Measurements from ENCODE around the gene OBSCN. TPM values are rescaled to one million over a fixed set of nuclear protein-coding genes. Genes with fewer than 3 reads are reported as not detected.

The OBSCN gene
- total RNA-seq, 1 experiment from 2014 or later: 0.24 TPM

DNA sequence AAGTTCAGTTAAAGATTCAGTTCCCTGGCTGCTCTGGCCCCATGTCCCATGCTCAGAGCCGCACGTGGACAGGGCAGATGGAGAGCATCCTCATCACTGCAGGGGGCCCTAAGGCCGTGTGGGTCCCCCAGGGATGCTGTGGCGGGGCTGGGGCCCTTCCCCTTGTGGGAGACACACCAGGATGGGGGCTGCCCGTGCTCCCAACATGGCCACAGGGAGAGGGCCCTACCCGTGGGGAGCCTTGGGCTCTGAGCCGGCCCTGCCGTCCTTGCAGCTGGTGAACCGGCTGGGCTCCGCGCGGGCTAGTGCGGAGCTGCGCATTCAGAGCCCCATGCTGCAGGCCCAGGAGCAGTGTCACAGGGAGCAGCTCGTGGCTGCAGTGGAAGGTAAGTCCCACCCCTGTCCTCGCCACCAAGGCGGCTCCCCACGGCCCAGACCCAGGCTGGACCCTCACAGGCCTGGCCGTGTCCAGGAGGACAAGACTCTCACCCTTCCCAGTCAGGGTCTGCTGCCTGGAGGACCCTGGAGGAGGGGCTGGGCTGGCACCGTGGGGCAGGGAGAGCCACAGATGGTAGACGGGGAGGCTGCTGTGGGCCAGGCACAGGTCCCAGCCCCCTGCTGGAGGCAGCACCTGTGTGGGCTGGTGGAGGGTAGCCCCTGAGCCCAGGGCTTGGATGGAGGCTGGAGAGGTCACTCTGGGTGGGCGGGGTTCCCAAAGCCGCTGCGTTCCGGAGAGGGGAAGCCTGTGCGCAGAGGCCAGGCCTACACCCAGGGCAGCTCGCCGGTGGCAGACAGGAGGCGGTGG is 145.0 kb downstream of the OBSCN start:
- no peak for DNase-seq (ENCODE audit: low read depth)

DNA sequence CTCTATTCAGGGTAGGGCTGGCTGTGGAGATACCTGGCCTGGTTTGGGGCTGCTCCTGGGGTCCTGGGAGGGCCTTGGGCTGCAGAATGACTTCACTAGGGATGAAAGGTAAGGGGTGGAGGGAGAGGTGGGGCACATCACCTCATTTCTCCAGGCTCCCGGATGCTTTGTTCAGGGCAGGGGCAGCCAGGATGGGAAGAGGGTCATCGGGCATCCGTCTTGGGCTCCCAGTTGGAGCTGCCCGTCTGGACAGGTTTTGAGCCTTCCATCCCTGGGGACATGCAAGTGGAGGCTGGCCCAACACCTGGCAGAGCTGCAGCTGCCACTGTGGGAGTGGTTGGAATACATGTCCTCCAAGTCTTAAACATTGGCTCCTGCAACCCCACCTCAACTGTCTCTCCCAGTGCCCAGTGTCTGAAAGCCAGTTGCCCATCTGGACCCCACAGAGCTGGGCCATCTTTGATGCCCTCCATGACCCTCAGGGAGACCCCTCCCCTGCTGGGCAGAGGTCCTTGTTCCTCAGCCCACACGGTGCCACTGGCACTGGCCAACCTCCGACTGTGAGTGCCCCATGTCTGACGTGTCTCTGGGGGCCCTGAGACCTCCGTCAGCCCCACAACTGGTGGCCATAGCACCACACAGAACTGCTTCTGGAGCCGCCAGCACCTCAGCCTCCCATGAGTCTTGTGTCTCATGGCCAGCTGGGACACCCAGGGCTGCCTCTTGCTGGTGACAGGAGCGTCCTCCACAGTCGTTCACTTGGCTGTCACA is 145.9 kb downstream of the OBSCN start:
- DNase-seq (ENCODE audit: low read depth): no peak

DNA sequence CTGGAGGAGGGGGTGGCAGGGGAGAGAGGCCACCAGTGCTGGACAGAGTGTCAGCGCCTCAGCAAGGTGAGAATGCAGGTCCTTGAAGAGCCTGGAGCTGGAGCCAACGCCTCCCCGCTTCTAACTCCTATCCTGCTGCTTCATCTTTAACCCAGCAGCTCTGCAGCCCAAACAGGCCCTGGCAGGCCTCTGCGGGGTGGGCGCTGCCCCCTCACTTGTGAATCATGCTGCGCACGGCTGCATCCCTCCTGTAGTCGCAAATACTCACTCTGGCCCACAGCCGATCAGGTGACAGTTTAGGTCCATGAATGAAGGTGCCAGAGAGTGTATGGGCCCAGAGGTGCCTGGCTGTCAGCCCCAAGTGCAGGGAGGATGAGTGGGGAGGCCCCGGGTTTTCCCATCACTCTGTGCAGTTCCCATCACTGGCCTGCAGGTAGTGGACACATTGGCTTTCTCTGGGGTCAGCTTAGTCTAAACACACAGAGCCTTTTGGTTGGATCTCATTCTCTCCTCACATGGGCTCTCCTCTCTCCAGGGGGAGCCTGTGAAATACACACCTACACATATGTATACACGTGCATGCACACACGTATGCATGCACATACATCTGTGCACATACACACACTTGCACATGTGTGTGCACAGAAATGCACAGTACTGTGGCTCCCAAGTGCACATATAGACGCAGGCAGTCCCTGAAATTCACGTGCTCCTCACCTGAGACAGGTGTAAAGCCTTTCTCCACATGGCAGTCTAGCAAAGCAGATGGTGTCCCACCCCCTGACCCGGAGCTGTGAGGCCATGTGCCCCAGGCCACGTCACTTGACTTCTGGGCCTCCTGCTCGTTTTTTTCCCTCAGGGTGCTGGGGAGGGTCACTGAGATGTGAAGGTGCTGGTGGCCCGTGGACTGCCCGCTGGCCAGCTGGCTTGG is 146.8 kb downstream of the OBSCN start:
- DNase-seq (ENCODE audit: low read depth): no peak

DNA sequence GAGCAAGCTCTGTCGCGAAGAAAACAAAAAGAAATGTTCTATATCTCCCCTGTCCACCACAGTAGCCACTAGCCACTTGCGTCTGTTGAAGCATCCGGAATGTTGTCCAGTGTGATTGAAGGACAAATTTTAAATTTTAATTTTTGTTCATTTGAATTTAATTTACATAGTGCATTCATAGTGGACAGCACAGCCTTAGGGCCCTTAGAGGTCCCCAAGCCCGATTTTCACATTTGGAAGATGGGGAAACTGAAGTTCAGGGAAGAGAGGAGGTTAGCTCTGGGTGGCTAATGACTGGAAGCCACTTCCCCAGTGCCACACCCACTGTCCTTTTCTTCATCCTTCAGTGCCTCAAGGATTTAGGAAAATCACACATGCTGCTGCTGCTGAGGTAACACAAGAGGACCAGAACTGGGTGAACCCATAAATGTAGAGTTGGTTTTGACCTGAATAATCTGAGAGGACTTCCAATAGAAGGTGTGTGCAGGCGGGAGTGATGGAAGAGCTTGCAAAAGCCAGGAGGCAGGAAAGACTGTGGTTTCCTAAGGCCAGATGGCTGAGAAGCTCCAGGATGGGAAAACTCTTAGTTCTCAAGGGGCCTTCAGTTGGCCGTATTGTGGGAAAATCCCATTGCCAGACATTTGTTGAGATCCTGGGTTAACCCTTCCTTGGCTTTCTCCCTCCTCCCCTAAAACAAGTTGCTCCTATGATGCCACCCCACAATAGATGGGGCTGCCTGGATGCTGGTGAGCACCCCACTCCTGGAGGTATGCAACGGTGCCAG is 149.2 kb downstream of the OBSCN start:
- DNase-seq (ENCODE audit: low read depth): no peak

DNA sequence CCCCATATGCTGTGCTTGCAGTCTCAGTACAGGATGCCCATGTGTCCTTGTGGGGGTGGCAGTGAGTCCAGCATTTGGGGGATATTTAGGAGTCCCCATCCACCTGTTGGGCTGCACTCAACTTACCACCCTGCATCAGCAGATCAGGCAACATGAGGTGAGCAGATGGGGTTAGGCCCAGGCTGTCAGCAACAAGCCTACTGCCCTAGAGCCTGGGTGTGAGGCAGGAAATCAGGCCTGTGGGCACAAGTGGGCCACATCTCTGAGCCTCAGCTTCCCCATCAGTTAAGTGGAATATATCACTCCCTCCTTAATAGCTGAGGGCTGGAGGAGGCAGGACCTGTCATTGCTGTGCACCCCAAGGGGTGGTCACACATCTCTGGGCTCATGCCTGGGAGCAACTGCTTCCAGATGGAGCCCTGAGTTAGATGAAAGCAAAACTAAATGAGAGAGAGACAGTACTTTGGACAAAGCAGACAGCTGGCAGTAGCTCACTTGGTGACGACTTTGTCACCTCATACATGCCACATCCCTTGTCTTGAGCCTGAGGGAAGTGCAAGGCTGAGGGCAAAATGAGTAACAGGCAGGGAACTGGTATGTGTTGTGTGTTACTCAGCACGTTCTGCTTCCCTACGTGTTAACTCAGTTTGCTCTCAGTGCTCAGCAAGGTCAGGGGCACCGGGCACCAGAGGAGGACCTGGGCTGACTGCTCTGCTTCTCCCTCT is 150.4 kb downstream of the OBSCN start:
- peak; percentile 10 for DNase-seq (ENCODE audit: low read depth)

DNA sequence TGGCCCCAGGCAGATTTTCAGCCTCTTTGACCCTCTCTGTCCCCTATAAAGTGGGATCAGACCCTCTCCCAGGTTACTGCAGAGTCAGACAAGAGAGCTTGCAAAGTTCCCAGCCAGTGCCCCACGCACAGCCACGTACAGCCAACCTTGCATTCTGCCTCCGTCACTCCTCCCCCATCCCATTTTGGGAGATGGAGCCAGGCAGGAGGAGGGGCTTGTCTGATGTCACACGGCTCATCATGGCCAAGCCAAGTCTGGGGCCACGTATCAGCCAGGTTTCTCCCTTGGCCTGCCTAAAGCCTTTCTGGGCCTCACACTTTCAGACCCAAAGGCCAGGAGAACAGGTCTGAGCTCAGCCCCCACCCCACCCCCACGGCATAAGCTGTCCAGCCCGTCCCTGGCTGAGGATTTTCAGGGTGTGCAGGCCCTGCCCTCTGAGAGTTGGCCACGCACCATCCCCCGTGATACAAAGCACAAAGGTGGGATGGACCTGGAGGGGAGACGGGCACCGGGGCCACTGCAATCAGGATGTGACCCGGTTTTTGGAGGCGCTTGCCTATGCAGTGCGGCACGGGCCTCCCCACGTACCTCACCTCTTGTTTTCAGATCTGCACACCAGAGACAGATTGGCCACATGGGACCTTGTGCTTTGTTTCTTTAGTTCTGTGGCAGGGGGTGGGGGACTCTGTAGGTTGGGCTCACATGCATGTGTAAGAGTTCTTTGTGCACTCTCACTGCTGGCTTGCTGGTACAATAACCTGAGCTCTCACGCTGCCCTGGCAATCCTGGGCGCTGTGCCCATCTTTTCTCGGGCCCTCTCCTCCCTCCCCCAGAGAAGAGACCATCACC is 151.1 kb downstream of the OBSCN start:
- no peak for DNase-seq (ENCODE audit: low read depth)

DNA sequence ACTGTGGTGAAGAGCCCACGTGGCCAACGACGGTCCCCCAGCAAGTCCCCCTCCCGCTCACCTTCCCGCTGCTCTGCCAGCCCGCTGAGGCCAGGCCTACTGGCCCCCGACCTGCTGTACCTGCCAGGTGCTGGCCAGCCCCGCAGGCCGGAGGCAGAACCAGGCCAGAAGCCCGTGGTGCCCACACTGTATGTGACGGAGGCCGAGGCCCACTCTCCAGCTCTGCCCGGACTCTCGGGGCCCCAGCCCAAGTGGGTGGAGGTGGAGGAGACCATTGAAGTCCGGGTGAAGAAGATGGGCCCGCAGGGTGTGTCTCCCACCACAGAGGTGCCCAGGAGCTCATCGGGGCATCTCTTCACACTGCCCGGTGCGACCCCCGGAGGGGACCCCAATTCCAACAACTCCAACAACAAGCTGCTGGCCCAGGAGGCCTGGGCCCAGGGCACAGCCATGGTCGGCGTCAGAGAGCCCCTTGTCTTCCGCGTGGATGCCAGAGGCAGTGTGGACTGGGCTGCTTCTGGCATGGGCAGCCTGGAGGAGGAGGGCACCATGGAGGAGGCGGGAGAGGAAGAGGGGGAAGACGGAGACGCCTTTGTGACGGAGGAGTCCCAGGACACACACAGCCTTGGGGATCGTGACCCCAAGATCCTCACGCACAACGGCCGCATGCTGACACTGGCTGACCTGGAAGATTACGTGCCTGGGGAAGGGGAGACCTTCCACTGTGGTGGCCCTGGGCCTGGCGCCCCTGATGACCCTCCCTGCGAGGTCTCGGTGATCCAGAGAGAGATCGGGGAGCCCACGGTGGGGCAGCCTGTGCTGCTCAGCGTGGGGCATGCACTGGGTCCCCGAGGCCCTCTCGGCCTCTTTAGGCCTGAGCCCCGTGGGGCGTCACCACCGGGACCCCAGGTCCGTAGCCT is 152.0 kb downstream of the OBSCN start:
- DNase-seq (ENCODE audit: low read depth): no peak

DNA sequence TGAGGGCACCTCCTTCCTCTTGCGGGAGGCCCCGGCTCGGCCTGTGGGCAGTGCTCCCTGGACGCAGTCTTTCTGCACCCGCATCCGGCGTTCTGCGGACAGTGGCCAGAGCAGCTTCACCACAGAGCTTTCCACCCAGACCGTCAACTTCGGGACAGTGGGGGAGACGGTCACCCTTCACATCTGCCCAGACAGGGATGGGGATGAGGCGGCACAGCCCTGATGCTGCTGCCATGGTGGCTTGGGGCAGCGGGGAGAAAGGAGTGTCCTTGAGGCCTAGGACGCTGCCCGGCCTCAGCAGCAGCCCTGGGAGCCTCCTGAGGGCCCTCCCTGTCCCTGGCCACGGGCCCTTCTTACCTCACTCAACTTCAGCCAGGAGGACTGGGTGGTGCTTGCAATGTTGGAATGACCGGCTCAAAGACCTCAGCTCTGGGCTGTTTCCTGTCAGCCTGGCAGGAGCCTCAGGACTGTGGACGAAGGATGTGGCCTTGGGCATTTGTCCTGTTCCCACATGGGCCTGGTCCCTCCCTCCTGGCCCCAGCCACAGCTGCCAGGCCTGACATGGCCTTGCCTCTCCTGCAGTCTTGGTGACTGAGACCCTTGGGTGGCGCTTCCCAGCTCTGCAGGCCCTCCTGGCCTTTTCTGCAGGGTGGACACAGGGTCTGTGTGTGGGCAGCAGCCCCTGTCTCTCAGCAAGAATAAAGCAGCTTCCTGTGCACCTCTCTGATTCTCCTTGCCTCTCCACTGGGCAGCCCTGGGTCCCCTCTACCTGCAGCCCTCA is 152.9 kb downstream of the OBSCN start:
- DNase-seq (ENCODE audit: low read depth): no peak

DNA sequence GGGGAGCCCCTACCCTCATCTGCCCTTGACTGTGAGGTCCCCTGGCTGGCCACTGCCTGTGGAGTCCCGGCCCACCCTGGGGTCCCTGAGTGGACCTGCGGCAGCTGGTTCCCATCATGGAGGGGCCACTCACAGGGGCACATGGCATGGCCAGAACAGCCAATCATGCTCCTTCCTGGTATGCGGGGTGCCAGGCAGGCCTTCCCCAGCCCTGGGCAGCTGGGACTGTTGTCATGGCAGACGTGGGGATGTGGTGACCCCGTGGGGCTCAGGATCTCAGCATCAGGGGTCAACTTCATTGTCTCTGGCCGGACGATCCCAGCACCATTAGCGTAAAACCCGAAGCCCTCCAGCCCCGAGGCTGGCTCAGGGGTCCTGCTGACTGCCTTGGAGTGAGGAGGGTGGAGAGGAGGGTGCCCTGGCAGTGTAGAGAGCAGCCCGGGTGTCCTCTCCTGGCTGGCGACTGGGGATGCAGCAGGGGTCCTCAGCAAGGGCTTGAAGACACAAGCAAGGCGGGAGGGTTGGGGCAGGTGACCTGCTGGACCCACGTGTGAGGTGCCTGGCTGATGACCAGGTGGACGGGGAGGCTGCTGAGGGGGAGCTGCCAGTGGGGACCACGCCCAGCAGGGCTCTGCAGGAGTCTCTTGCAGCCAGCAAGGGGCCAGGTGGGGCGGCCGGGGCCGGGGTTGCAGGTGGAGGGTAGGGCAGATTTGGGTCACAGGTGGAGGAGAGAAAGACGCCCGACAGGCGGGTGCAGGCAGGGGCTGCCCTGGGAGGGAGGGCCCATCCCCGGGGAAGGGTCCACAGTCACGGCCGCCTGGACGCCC is 153.7 kb downstream of the OBSCN start:
- no peak for DNase-seq (ENCODE audit: low read depth)

DNA sequence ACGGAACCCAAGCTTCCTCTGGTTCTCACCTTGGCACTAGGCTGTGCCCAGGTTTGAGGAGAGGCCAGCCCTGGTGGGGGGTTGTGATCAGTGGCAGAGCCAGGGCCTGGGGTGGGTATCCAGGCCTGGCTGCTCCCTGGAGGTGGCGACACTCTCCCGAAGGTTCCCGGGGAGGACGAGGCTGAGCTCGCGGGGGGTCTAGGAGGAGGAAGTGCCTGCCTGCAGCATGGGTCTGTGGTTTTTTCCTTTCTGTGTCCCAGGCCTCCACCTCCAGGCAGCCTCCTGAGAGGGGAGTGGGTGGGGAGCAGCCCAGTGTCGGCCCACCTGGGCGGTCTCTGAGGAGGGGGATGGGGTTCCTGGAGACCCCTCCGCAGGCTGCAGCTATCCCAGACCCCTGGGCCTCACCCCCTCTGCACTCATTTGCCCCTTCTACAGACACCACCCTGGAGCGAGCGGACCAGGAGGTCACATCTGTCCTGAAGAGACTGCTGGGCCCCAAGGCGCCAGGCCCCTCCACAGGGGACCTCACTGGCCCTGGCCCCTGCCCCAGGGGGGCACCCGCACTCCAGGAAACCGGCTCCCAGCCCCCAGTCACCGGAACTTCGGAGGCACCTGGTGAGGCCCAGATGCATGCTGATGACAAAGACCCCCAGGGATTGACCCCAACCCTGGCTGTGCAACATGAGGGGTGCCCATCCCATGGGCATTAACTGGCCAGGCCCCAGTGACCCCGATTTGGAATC is 154.5 kb downstream of the OBSCN start:
- DNase-seq (ENCODE audit: low read depth): no peak

DNA sequence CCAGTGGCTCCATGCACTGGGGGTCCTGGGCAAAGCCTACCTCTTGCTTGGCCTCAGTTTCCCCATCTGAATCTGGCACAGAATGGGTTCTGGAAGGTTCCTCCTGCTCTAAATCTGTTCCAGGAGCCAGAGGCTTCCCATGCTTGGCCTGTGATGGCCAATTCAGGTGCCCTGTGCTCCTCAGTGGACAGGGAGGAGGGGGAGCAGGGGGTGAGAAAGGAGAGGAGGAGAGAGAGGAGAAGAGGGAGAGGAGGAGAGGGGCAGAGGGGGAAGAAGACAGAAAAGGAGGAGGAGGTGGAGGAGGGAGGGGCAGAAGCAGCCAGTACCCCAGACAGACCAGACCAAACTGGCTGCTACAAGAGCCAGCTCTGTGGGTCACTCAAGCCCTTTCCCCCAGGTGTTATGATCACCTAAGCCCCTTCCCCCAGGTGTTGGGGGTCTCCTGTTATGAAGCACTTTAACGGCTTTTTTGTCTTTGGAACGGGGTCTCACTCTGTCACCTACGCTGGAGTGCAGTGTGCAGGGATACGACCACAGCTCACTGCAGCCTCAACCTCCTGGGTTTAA is 155.1 kb downstream of the OBSCN start:
- no peak for DNase-seq (ENCODE audit: low read depth)

DNA sequence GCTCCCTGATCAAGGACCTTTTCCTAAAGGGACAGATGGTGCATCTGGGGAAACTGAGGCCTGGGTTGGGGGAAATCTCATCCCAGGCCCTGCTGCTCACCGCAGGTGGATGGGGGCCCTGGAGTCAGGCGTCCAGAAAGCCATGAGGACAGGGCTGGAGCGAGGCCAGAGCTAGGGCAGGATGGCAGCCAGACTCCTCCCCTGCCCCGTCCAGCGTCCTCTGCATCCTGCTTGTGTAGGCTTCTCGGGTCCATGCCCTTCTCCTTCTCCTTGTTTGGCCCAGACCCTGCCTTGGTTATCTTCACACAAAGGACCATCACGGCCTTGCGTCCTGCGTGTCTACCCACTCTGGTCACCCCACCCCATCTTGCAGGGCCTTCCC is 155.8 kb downstream of the OBSCN start:
- no peak for DNase-seq (ENCODE audit: low read depth)

DNA sequence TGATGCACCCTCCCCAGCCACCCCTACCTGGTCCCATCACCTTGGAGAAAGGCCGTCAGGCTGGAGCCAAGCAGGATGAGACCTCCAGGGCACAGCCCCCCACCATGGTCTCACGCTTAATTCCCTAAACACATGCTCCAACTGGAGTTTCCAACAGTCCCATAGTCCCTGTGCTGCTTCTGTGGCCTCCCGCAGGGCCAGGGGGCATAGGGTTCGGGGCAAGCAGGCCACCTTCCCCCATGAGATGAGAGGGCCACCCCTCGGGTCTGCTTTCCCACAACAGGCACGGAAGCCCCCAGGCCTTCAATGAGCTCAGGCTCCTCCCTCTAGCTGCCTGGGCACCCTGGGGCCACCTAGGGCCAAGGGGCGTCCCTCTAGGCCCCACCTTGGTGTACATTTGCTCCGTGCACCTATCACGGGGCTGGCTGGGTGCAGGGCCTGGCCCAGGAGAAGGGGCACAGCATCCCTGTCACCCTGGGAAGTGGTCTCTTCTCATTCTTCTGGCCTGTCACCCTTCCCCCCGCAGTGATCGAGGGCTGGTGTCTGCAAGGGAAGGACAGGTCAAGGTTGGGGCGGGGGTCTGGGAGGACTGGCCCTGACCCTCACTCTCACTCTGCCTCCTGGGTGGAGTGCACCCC is 156.3 kb downstream of the OBSCN start:
- no peak for DNase-seq (ENCODE audit: low read depth)

DNA sequence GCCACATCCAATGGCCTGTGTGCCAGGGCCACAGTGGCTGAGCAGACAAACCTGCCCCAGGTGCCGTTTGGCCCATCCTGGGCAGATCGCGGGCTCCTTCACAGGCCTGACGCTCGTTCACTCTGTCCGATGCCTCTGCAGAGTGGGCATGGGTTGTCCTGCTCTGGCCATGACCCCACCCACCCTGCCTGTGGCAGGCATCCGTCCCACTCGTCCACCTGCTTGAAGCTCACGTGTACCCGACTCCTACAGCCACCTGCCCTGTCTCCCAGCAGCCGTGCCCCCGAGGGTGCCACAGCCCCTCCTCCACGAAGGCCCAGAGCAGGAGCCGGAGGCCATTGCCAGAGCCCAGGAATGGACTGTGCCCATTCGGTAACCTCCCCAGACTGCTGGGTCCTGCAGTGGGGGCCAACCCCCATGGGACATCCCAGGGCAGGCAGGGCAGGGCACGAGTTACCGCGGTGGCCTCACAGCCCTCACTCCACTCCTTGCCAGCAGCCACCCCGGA is 156.9 kb downstream of the OBSCN start:
- DNase-seq (ENCODE audit: low read depth): no peak
